GM18861 (cell line): ENCODE measurements around the gene SLK.

ENCODE experiments used
- ATAC-seq: cut with Tn5 transposase; IDR thresholded peaks from one replicate; pipeline ENCODE4 v1.9.1; 2021; ENCODE audit not compliant: unreplicated experiment

Gene SLK

GRCh38 chr10:104032144-104032775 is 65.3 kb downstream of the SLK start:
- ATAC-seq = no peak

GRCh38 chr10:104033401-104033930 is 66.5 kb downstream of the SLK start:
- no peak for ATAC-seq

DNA sequence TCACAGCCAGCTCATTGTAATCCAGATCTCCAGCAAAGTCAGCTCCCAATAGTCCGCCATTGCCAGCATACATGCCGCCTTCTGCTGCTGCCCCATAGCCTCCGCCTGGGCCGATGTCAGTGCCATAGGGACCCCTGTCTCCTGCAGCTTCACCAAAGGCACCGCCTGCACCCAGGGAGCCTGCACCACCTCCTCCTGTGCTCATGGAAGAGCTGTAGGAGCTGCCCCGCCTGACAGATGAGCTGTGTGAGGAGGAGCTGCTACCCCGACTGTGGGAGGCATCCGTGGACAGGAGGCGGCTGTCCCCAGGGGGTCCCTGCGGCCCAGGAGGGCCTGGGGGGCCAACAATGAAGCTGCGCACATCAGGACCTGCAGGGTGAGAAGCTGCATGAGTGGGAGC is 67.0 kb downstream of the SLK start:
- ATAC-seq = no peak

- ATAC-seq = no peak
Observed at GRCh38 chr10:104034401-104035193, 67.7 kb downstream of the SLK start.

- ATAC-seq = no peak
Observed at GRCh38 chr10:104035194-104036068, 68.5 kb downstream of the SLK start.

GRCh38 chr10:104036069-104036384 is 69.1 kb downstream of the SLK start:
- no peak for ATAC-seq

DNA sequence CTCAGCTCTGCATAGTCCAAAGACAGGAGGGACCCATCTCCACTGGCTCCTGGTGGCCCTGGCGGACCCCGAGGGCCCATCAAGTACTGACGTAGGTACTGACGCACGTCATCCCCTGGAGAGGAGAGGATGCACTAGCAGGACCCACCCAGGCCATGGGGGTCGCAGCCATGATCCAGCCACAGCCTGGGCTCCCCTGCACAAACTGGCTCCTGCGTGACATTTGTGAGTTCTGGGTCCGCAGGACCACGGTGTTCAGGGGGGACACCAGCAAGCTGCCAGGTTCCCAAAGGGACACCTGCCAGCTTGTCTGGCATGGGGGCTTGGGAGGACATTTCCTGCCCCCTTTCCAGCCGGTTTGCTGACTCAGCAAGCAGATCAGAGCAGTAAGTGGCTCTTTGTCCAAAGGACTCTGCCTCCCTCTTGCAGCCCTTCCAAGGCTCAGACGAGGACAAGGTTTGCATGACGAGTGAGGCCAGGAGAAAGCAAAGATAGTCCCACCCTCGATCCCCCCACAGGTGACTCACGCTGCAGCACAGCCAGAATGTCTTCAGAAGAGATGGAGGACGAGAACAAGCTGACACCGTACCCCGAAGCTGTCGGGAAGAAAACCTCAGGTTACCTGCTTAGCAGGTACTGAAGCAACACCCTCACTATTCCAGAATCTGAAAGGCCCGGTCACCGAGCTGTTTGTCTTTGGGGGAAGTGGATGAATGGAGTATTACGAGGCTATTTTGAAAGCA is 69.7 kb downstream of the SLK start:
- ATAC-seq = no peak

- no peak for ATAC-seq
Observed at GRCh38 chr10:104037261-104037951, 70.5 kb downstream of the SLK start.

DNA sequence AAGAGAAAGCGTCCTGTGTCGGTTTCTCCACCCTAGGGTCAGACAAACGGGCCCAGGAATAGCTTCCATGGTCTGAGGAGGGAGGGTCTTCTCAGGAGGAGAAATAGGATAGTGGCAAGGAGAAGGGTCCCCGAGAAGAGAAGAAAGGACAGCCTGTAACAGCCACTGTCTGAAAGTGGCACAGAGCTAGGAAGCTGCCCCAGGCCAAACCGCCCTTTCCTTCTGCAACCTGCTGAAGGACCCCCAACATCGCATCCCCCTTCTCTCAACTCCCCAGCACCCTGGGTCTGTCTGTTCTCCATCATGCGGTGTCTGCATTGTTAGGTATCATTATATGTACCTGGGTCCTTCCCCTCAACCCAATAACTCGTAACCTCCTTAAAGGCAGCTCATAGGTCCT is 71.6 kb downstream of the SLK start:
- no peak for ATAC-seq

DNA sequence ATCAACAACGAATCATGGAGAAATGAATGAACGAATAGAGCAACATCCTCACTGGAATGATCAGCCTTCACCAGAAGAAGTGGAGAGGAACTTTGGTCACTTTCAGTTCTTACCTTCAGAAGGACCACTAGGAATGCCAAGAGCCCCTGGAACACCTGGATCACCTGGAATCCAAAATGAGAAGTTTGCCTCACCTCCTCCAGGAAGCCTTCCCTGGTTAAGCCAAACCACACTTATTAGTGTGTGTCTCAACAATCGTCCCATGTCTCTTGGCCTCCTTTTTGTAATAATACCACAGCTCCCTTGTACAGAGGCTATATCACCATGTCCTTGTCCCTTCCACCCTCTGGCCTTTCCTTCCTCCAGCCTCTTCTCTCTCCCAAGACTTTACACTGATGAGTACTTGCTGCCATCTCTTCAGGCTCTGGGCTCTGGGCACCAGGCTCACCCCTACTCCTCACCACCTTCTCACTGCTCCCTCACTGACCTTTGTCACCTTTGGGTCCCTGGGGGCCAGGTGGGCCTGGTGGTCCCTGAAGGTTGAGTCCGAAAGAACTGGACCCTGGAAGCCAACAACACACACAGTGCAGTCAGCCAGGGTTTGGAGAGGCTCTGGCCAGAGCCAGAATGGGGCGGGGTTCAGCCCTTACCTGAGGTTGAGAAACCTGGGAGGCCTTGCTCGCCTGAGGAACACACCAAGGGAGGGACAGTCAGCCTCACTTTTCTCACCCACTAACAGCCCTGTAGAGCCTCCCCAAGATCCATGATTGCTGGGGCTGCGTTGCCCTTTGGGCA is 72.2 kb downstream of the SLK start:
- no peak for ATAC-seq

DNA sequence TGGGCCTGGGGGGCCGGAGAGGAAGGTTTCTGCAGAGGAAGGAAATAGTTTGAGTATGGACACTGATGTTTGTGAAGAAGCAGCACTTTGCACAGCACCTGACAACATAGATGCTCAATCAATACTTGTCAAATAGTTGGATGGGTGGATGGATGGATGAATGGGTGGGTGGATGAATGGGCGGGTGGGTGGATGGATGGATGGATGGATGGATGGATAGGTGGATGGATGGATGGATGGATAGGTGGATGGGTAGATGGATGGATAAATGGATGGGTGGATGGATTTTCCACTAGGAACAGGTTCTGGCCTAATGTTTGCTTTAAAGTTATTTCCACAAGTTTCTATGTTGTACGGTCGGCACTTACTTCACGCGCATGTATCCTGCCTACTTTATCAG is 73.4 kb downstream of the SLK start:
- ATAC-seq = no peak

DNA sequence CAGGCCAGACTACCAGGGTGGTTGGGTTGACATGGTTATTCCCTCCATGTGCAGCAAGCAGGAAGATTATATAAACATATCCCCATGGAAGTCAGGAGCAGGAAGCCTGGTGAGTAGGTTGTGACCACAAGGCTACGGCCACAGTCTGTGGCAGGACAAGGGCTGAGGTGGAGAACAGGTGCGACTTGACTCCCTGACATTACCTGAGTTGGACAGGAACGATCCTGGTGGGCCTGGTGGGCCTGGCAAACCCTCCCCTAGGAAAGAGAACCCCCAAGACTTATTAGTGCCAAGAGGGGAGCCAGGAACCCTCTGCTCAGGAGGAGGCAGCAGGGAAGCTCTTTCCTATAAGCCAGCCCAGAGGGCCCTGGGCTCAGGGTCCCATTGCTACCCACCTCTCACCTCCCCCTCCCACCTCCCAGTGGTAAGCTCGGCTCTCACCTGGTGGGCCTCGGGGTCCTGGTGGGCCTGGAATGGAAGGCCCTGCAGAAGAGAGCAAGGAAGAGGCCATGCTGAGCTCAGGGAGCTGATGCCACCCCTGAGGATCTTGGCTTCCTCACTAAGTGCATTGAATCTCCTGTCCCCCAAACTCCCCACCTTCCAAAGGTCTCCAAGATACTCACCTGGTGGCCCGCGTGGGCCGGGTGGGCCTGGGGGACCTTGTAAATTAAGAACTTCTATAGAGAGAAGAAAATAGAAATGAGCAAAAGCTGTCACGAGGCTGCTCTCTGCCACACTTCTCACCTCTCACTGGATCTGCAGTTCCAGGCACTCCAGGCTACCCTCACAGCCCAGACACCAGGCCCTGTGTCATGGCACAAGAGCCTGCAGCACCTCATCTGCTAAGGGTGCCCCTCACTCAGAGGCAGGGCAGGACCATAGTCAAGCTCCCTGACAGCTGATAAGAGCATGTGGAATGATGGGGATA is 74.2 kb downstream of the SLK start:
- no peak for ATAC-seq

DNA sequence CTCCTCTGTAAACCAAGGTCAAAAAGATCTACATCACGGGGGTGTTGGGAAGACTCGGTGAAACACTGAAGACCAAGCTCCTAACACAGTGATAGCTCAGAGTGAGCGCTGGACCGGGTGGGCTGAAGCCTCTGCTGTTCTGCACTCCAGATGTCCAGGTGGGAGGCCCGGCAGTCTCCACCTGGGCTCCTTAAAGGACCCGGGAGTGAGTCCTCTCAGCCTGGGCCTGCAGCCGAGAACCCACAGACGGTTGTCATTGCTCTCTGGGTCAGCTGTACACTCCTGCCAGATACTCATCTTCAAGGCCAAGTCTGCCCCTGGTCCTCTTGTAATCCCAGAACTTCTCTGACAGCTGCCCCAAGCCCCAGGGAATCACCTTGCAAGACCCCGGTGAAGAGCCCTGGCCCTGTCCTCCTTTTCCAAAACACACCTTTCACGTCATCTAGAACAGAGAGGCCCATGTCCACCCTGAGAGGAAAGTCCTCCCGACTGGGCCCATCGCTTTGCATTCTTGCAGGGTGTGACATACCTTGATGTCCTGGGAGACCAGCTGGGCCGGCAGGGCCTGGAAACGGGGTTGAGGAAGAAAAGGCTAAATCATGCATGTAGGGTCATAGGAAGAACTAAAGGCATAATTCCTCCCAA is 75.1 kb downstream of the SLK start:
- ATAC-seq = no peak

DNA sequence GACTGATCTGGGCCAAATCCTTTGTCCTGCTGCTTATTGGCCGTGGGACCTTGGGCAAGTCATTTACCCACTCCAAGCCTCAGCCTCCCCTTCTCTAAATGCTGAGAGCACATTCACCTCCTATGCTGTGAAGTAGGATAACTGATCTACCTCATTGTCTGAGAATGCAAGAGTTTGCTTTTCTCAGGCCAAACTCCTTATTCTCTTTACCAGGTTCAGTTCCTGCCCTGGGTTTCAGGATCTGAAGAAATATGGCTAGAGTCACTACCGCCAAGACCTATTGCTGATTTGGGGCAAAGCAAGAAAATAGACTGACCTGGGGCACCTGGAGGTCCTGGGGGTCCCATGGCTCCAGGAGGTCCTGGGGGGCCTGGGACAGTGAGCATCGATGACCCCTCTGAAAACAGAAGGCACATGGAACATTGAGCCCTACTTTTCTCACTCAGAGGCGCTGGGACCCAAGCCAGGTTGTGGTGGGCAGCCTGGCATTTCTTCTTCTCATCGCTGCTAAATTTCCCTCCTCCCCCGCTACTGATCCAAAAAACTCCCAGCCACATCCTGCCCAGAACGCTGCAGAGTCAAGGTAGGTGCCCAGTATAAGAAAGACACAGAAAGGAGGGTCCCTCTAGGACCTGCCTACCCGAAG is 76.4 kb downstream of the SLK start:
- ATAC-seq = no peak

GRCh38 chr10:104043854-104044253 is 76.9 kb downstream of the SLK start:
- no peak for ATAC-seq

GRCh38 chr10:104045151-104046089 is 78.5 kb downstream of the SLK start:
- no peak for ATAC-seq
